SK-N-SH treated with all-trans-retinoic acid at 6 μM for 48 hours (cell line): ENCODE results near the gene OR7D4.

ENCODE experiments used
- ATAC-seq: fragments of 200-7000 bp; cut with Tn5 transposase; 3 replicates; pipeline ENCODE4 v1.9.1; 2020; ENCODE audit warnings: mild to moderate bottlenecking, moderate library complexity
- ARNTL ChIP-seq: fragments of 450-650 bp; formaldehyde crosslinking; IDR thresholded peaks from 2 replicates; pipeline ENCODE4 v1.5.0; 2020; ENCODE audit warnings: low read depth, mild to moderate bottlenecking, moderate library complexity, borderline replicate concordance
- BACH2 ChIP-seq: fragments of 250-450 bp; sonication (Bioruptor Pico); IDR thresholded peaks from 2 replicates; pipeline ENCODE4 v1.9.0; 2021; ENCODE audit warnings: mild to moderate bottlenecking, borderline replicate concordance
- CREB5 ChIP-seq: fragments of 250-450 bp; sonication (Bioruptor Pico); IDR thresholded peaks from 2 replicates; pipeline ENCODE4 v1.5.1; 2020; ENCODE audit warnings: low read depth, mild to moderate bottlenecking, moderate library complexity
- CSDC2 ChIP-seq: fragments of 250-450 bp; sonication (Bioruptor Pico); IDR thresholded peaks from 2 replicates; pipeline ENCODE4 v1.5.0; 2020; ENCODE audit warnings: mild to moderate bottlenecking, moderate library complexity
- CSRNP3 ChIP-seq: fragments of 250-450 bp; sonication (Bioruptor Pico); IDR thresholded peaks from 2 replicates; pipeline ENCODE4 v1.5.1; 2021; ENCODE audit warnings: mild to moderate bottlenecking, moderate library complexity
- ESRRG ChIP-seq: fragments of 250-450 bp; sonication (Bioruptor Pico); IDR thresholded peaks from 2 replicates; pipeline ENCODE4 v1.6.1; 2021; ENCODE audit warnings: mild to moderate bottlenecking
- GLIS3 ChIP-seq: fragments of 250-450 bp; sonication (Bioruptor Pico); IDR thresholded peaks from 2 replicates; pipeline ENCODE4 v1.5.0; 2020; ENCODE audit warnings: mild to moderate bottlenecking, moderate library complexity
- ISL1 ChIP-seq: fragments of 250-450 bp; sonication (Bioruptor Pico); IDR thresholded peaks from 2 replicates; pipeline ENCODE4 v2.1.2; 2022; ENCODE audit warnings: mild to moderate bottlenecking, moderate library complexity
- OSR1 ChIP-seq: fragments of 250-450 bp; sonication (Bioruptor Pico); IDR thresholded peaks from 2 replicates; pipeline ENCODE4 v1.8.0; 2022; ENCODE audit warnings: moderate library complexity, mild to moderate bottlenecking, inconsistent platforms
- PATZ1 ChIP-seq: fragments of 250-450 bp; sonication (Bioruptor Pico); IDR thresholded peaks from 2 replicates; pipeline ENCODE4 v1.8.0; 2020; ENCODE audit warnings: mild to moderate bottlenecking, moderate library complexity, borderline replicate concordance
- POU6F1 ChIP-seq: fragments of 250-450 bp; sonication (Bioruptor Pico); IDR thresholded peaks from 2 replicates; pipeline ENCODE4 v1.8.0; 2021; ENCODE audit warnings: low read depth, mild to moderate bottlenecking, moderate library complexity, borderline replicate concordance
- PPARA ChIP-seq: fragments of 250-450 bp; sonication (Bioruptor Pico); IDR thresholded peaks from 2 replicates; pipeline ENCODE4 v1.5.0; 2020; ENCODE audit warnings: mild to moderate bottlenecking, borderline replicate concordance
- RARB ChIP-seq: fragments of 250-450 bp; sonication (Bioruptor Pico); IDR thresholded peaks from 2 replicates; pipeline ENCODE4 v1.8.0; 2021; ENCODE audit warnings: mild to moderate bottlenecking, moderate library complexity
- SNAI2 ChIP-seq: fragments of 250-450 bp; sonication (Bioruptor Pico); IDR thresholded peaks from 2 replicates; pipeline ENCODE4 v1.5.0; 2020; ENCODE audit warnings: mild to moderate bottlenecking, moderate library complexity
- TCF4 ChIP-seq: fragments of 250-450 bp; sonication (Bioruptor Pico); IDR thresholded peaks from 2 replicates; pipeline ENCODE4 v1.8.0; 2021; ENCODE audit warnings: mild to moderate bottlenecking, moderate library complexity, borderline replicate concordance
- TOX ChIP-seq: fragments of 250-450 bp; sonication (Bioruptor Pico); IDR thresholded peaks from 2 replicates; pipeline ENCODE4 v1.8.0; 2021; ENCODE audit warnings: mild to moderate bottlenecking, moderate library complexity, borderline replicate concordance
- TSHZ2 ChIP-seq: fragments of 250-450 bp; sonication (Bioruptor Pico); IDR thresholded peaks from 2 replicates; pipeline ENCODE4 v1.5.0; 2020; ENCODE audit warnings: mild to moderate bottlenecking, moderate library complexity
- ZC3H10 ChIP-seq: fragments of 250-450 bp; sonication (Bioruptor Pico); IDR thresholded peaks from 2 replicates; pipeline ENCODE4 v1.5.1; 2021; ENCODE audit warnings: mild to moderate bottlenecking, moderate library complexity
- ZFP3 ChIP-seq: fragments of 250-450 bp; sonication (Bioruptor Pico); IDR thresholded peaks from 2 replicates; pipeline ENCODE4 v1.5.0; 2020; ENCODE audit warnings: mild to moderate bottlenecking, moderate library complexity
- ZFP30 ChIP-seq: fragments of 450-650 bp; formaldehyde crosslinking; IDR thresholded peaks from 2 replicates; pipeline ENCODE4 v1.5.0; 2022; ENCODE audit warnings: mild to moderate bottlenecking, moderate library complexity
- ZNF565 ChIP-seq: fragments of 450-650 bp; formaldehyde crosslinking; conservative IDR thresholded peaks from 2 replicates; pipeline ENCODE4 v1.5.0; 2020; ENCODE audit warnings: low read depth, mild to moderate bottlenecking, moderate library complexity
- ZNF70 ChIP-seq: fragments of 450-650 bp; formaldehyde crosslinking; IDR thresholded peaks from 2 replicates; pipeline ENCODE4 v1.5.0; 2020; ENCODE audit warnings: mild to moderate bottlenecking, moderate library complexity
- ZNF8 ChIP-seq: fragments of 450-650 bp; formaldehyde crosslinking; IDR thresholded peaks from 2 replicates; pipeline ENCODE4 v1.5.0; 2020; ENCODE audit warnings: mild to moderate bottlenecking, moderate library complexity

The OR7D4 gene

GRCh38 chr19:9187191-9187590 lies 32.2 kb downstream of the OR7D4 start:
- no peak for TF ChIP-seq PPARA (CRISPR knock-in tag)
- no peak for TF ChIP-seq BACH2 (CRISPR knock-in tag)
- no peak for TF ChIP-seq ZNF8 (CRISPR knock-in tag)
- no peak for TF ChIP-seq PATZ1 (CRISPR knock-in tag)
- no peak for TF ChIP-seq CSDC2 (CRISPR knock-in tag)
- TF ChIP-seq ZFP30 (CRISPR knock-in tag) = no peak
- no peak for TF ChIP-seq ARNTL (CRISPR knock-in tag)
- no peak for TF ChIP-seq RARB (CRISPR knock-in tag)
- TF ChIP-seq ZNF565 (CRISPR knock-in tag) = no peak
- no peak for TF ChIP-seq ESRRG (CRISPR knock-in tag)
- no peak for TF ChIP-seq CSRNP3
- no peak for TF ChIP-seq POU6F1 (CRISPR knock-in tag)
- TF ChIP-seq TCF4 (CRISPR knock-in tag) = no peak
- TF ChIP-seq ZFP3 (CRISPR knock-in tag) = no peak
- TF ChIP-seq TSHZ2 (CRISPR knock-in tag) = no peak
- TF ChIP-seq ZC3H10 (CRISPR knock-in tag) = no peak
- TF ChIP-seq OSR1 (CRISPR knock-in tag) = no peak
- no peak for TF ChIP-seq CREB5 (CRISPR knock-in tag)
- TF ChIP-seq SNAI2 (CRISPR knock-in tag) = no peak
- no peak for TF ChIP-seq GLIS3 (CRISPR knock-in tag)
- TF ChIP-seq, all 23 proteins: peak for 0

GRCh38 chr19:9183000-9183399 lies 36.4 kb downstream of the OR7D4 start:
- no peak for ATAC-seq
- TF ChIP-seq ISL1 (CRISPR knock-in tag) = no peak
- TF ChIP-seq ARNTL (CRISPR knock-in tag) = no peak
- no peak for TF ChIP-seq ZNF565 (CRISPR knock-in tag)
- TF ChIP-seq ZNF70 = no peak
- TF ChIP-seq TOX (CRISPR knock-in tag) = no peak
- TF ChIP-seq CSRNP3 = no peak

More at GRCh38 chr19:9187191-9187590, 32.2 kb downstream of the OR7D4 start:
- ATAC-seq = no peak
